Measurements from ENCODE around the gene DNAJB6. TPM values are rescaled to one million over a fixed set of nuclear protein-coding genes. Genes with fewer than 3 reads are reported as not detected.

DNAJB6 gene
- total RNA-seq, 1 experiment from 2014 or later = 82.5 TPM

DNA sequence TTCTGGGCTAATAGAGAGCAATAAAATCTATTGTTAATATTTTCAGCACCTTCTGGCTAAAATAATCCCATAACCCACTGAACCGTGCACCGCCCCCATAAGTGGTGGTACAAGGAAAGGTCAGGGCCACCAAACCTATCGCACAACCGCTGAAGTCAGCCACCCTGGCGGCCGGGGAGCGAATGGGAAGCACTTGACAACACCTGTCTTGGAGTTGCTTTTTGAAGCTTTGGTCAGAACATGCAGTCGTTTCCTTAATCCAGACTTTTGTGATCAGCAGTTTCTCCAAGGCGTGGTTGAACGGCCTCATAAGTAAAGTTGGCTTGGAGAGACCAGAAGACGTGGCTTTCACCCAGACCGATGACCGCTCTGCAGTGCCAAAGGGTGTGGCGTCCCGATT is 97.4 kb downstream of the DNAJB6 start (continued):
- TF ChIP-seq, protein P1, sequence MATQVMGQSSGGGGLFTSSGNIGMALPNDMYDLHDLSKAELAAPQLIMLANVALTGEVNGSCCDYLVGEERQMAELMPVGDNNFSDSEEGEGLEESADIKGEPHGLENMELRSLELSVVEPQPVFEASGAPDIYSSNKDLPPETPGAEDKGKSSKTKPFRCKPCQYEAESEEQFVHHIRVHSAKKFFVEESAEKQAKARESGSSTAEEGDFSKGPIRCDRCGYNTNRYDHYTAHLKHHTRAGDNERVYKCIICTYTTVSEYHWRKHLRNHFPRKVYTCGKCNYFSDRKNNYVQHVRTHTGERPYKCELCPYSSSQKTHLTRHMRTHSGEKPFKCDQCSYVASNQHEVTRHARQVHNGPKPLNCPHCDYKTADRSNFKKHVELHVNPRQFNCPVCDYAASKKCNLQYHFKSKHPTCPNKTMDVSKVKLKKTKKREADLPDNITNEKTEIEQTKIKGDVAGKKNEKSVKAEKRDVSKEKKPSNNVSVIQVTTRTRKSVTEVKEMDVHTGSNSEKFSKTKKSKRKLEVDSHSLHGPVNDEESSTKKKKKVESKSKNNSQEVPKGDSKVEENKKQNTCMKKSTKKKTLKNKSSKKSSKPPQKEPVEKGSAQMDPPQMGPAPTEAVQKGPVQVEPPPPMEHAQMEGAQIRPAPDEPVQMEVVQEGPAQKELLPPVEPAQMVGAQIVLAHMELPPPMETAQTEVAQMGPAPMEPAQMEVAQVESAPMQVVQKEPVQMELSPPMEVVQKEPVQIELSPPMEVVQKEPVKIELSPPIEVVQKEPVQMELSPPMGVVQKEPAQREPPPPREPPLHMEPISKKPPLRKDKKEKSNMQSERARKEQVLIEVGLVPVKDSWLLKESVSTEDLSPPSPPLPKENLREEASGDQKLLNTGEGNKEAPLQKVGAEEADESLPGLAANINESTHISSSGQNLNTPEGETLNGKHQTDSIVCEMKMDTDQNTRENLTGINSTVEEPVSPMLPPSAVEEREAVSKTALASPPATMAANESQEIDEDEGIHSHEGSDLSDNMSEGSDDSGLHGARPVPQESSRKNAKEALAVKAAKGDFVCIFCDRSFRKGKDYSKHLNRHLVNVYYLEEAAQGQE (IDR thresholded peaks at IDR 0.05; ENCODE audit: low read depth) = no peak
- TF ChIP-seq POLR2AphosphoS5 (IDR thresholded peaks at IDR 0.05; ENCODE audit: low read depth, low read length) (no peak), RAD21 (IDR thresholded peaks at IDR 0.05; ENCODE audit: low read depth) (no peak)

- no peak overlapping the region for H3K27ac ChIP-seq (ENCODE audit: low read depth, low read length)
- ChIA-PET RAD21 (ENCODE audit: low non-redundant PET in 1 of 2, low total read pairs in 2 of 2, uncharacterized antibody in 2 of 2, unreplicated experiment in 2 of 2) (no interaction called here), CTCF (no interaction called here), POLR2A (no interaction called here)
- no peaks in the 10 kb centered on the region for H3K79me2 ChIP-seq (ENCODE audit: insufficient read depth, low read length)
- intact Hi-C loops (cut with micrococcal nuclease) = loop anchor here (5.0 to 10.0 kb wide), 2 partner anchors 250 to 918 kb away; no protein-coding TSS in a partner anchor
- no TSS peak for BruUV-seq (replicated peaks)
- no peaks in the 10 kb centered on the region for H4K20me1 ChIP-seq (ENCODE audit: insufficient read depth)
- DNase-seq (ENCODE audit: low read depth, low spot score) (no peak), ATAC-seq (no peak)
- no peaks in the 10 kb centered on the region for H3K36me3 ChIP-seq (ENCODE audit: control insufficient read depth in 1 of 2, insufficient read depth in 2 of 2, low read length in 2 of 2)
- no peak overlapping the region for H3K4me2 ChIP-seq (ENCODE audit: low read length)
- no peaks in the 10 kb centered on the region for H3K9me2 ChIP-seq (ENCODE audit: insufficient read depth)
- H3K4me3 ChIP-seq (replicated peaks in 1 of 2; ENCODE audit: low read depth in 1 of 2, low read length in 2 of 2) = no peak overlapping the region
- H2AFZ ChIP-seq (ENCODE audit: low read depth, low read length, poor library complexity, severe bottlenecking) = no peak overlapping the region
- no peak overlapping the region for H3K9ac ChIP-seq (ENCODE audit: low read length)
- H3K4me1 ChIP-seq (ENCODE audit: control insufficient read depth in 1 of 2, insufficient read depth in 2 of 2, low read length in 2 of 2) = peaks cover 6 to 11% of the 10 kb centered on the region in 2 experiments; a peak in 3 of 4 replicates
- H3K9me3 ChIP-seq (ENCODE audit: control insufficient read depth in 1 of 2, insufficient read depth in 1 of 2, low read depth in 1 of 2, low read length in 2 of 2) = no peaks in the 10 kb centered on the region
- no peaks in the 10 kb centered on the region for H3K27me3 ChIP-seq (ENCODE audit: insufficient read depth, low read length)
- TF ChIP-seq ATF3 (IDR thresholded peaks at IDR 0.05) (no peak), SP1 (IDR thresholded peaks at IDR 0.05; ENCODE audit: low read depth) (no peak), EZH2phosphoT487 (IDR thresholded peaks at IDR 0.05; ENCODE audit: borderline replicate concordance) (no peak), CEBPB (IDR thresholded peaks at IDR 0.05; ENCODE audit: low read depth) (no peak), ZBTB33 (IDR thresholded peaks at IDR 0.05; ENCODE audit: extremely low read depth, insufficient replicate concordance, low read length) (no peak), RAD21 (IDR thresholded peaks at IDR 0.05; ENCODE audit: low read depth) (no peak), CBX3 (IDR thresholded peaks at IDR 0.05; ENCODE audit: low read depth) (no peak), POLR2A (IDR thresholded peaks at IDR 0.05; ENCODE audit: borderline replicate concordance, extremely low read depth, insufficient read depth, insufficient read length) (no peak), SRF (IDR thresholded peaks at IDR 0.05; ENCODE audit: low read depth) (no peak)
- TF ChIP-seq, protein P1 (IDR thresholded peaks at IDR 0.05; ENCODE audit: low read depth) = no peak
- TF ChIP-seq, protein P2, sequence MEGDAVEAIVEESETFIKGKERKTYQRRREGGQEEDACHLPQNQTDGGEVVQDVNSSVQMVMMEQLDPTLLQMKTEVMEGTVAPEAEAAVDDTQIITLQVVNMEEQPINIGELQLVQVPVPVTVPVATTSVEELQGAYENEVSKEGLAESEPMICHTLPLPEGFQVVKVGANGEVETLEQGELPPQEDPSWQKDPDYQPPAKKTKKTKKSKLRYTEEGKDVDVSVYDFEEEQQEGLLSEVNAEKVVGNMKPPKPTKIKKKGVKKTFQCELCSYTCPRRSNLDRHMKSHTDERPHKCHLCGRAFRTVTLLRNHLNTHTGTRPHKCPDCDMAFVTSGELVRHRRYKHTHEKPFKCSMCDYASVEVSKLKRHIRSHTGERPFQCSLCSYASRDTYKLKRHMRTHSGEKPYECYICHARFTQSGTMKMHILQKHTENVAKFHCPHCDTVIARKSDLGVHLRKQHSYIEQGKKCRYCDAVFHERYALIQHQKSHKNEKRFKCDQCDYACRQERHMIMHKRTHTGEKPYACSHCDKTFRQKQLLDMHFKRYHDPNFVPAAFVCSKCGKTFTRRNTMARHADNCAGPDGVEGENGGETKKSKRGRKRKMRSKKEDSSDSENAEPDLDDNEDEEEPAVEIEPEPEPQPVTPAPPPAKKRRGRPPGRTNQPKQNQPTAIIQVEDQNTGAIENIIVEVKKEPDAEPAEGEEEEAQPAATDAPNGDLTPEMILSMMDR (IDR thresholded peaks at IDR 0.05 in 2 of 3, conservative IDR thresholded peaks at IDR 0.05 in 1 of 3; ENCODE audit: borderline replicate concordance in 1 of 3, insufficient read depth in 1 of 3, low read depth in 2 of 3, low read length in 2 of 3) = no peak
- TF ChIP-seq, protein P3, sequence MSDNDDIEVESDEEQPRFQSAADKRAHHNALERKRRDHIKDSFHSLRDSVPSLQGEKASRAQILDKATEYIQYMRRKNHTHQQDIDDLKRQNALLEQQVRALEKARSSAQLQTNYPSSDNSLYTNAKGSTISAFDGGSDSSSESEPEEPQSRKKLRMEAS (IDR thresholded peaks at IDR 0.05) = no peak
Observed at GRCh38 chr7:157434701-157435100, 97.9 kb downstream of the DNAJB6 start.
